PC-9 (cell line): ENCODE results near the gene PRR7.

Source experiments
- EZH2 ChIP-seq: fragments of 200-600 bp; sonication (generic); IDR thresholded peaks from 2 replicates; pipeline ENCODE4 v1.8.0; 2017; ENCODE audit warnings: antibody characterized with exemption, low read depth
- TF ChIP-seq, protein P1 (sequence below): fragments of 200-600 bp; sonication (generic); conservative IDR thresholded peaks from 2 replicates; pipeline ENCODE4 v1.6.1; 2017; ENCODE audit warnings: mixed run types, antibody characterized with exemption, mild to moderate bottlenecking, moderate library complexity

DNA sequence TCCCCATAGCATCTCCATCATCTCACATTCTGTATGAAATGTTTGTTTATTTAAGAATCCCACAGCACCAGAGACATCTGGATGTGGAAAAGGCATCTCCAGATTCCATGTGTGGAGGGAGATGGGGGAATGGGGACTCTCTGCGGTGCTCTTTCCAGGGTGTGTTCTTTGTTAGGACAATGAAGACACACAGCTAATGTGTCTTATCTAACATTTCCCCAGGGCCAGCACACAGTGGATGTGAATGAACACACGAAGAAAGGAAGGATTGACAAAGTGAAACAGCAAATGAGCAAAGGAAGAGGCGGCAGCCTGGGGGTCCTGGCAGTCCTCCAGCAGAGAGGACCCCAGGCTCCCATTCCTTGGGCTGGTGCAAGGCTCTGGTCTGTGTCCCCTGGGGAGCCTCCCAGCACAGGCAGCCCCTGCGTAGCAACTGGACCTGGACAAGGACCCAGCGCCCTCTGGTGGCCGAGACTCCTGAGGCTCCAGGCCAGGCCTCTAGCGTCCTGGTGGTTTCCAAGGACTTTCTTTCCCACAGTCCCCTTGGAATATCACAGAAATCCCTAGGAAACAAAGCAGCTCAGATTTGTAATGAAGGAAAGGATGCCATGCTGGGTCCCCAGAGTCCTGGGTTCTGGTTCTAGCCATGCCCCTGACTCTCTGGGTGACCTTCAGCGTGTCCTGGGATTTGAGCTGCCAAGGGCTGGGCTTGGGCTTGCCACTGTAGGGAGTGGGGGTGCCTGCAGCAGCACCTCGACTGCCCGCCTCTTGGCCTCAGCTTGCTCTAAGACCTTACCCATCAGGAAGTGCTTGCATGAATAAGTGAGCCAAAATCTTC, 54.3 kb downstream of the PRR7 start:
- TF ChIP-seq, protein P1, sequence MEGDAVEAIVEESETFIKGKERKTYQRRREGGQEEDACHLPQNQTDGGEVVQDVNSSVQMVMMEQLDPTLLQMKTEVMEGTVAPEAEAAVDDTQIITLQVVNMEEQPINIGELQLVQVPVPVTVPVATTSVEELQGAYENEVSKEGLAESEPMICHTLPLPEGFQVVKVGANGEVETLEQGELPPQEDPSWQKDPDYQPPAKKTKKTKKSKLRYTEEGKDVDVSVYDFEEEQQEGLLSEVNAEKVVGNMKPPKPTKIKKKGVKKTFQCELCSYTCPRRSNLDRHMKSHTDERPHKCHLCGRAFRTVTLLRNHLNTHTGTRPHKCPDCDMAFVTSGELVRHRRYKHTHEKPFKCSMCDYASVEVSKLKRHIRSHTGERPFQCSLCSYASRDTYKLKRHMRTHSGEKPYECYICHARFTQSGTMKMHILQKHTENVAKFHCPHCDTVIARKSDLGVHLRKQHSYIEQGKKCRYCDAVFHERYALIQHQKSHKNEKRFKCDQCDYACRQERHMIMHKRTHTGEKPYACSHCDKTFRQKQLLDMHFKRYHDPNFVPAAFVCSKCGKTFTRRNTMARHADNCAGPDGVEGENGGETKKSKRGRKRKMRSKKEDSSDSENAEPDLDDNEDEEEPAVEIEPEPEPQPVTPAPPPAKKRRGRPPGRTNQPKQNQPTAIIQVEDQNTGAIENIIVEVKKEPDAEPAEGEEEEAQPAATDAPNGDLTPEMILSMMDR = peak; percentile 91
- no peak for TF ChIP-seq EZH2
